HG02642 (cell line): Measurements from ENCODE around the gene IBTK.
A peak's percentile ranks its signal among the peaks of the same experiment; 100 is the strongest.
"Not testable (repeated sequence)": the region's sequence is repeated elsewhere in the genome, so short reads cannot be mapped to it uniquely, and the experiment has no call there.

Source experiments
- ATAC-seq: cut with Tn5 transposase; IDR thresholded peaks from one replicate; pipeline ENCODE4 v1.9.1; 2021; ENCODE audit warnings: mild to moderate bottlenecking; ENCODE audit not compliant: unreplicated experiment, poor library complexity

Gene IBTK

GRCh38 chr6:82179415-82179814, 68.1 kb downstream of the IBTK start:
- ATAC-seq = no peak

GRCh38 chr6:82178759-82179112, 68.8 kb downstream of the IBTK start:
- no peak for ATAC-seq

- no peak for ATAC-seq
Observed at GRCh38 chr6:82178077-82178758, 69.3 kb downstream of the IBTK start.

DNA sequence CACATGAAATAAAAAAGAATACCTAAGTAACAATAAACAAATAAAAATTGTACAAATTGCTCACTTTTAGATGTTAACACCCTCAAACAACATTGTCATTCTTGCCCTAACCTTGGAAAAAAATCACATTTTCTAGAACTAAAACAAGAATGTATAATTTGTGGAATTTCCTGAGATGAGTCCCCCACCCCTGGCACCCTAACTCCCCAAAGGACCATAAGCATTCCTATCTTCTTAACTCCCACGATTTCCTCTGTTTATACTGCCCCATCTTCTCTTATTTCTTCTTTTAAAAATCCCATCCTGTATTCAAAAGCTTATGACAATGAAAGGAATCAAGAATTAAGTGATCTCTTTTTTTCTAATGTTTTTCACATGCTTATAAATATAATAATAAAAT, 70.9 kb downstream of the IBTK start:
- no peak for ATAC-seq

GRCh38 chr6:82172594-82172993, 75.0 kb downstream of the IBTK start:
- no peak for ATAC-seq

DNA sequence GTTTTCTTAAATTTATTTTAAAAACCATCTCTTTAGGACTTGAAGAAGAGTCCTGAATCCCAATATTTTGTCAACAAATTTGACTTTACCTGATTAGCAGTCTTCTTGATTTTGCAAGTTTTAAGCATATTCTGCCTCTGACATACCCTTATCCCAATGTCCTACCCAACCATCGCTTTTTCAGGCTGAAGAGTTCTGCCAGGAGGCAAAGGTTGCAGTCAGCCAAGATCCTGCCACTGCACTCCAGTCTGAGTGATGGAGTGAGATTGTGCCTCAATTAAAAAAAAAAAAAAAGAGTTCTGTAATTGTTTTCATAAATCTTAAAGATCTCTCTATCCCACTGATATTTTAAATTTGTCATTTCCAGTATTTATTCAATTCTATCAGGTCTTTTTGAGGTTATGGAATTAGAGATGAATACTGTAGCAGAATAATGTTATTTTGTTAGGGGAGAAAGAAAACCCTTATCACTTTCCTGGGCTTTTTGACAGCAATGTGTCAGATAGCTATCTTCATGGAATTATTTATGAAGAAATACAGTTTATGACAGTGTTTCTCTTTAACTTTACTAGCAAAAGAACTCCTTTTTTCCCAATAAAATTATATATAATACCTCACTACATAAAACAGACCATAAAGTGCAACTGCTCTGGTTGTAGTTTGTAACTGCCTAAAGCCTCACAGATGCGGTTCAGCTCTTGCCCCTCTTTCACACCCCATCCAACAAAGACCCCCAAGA, 78.2 kb downstream of the IBTK start:
- no peak for ATAC-seq

- ATAC-seq = no peak
Observed at GRCh38 chr6:82166493-82166892, 81.1 kb downstream of the IBTK start.

DNA sequence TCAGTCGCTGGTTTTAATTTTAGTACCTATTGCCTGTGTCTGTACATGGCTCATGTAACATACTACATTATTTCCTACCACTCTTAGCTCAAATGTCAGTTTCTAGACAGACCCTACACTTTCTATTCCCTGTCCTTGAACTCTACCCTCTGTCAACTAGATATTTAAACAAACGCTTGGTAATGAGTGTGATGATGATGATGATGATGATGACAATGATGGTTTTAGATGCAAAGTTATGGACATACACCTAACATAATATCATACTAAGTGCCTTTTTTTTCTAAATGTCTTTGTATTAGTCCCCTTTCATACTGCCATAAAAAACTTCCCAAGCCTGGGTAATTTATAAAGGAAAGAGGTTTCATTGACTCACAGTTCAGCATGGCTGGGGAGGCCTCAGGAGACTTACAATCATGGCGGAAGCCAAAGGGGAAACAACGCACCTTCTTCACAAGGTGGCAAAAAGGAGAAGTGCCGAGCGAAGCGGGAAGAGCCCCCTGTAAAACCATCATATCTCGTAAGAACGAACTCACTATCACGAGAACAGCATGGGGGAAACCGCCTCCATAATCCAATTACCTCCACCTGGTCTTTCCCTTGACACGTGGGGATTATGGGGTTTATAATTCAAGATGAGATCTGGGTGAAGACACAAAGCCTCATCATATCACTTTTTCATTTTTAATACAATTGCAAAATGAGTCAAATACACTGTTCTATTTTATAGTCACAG, 87.1 kb downstream of the IBTK start:
- no peak for ATAC-seq

DNA sequence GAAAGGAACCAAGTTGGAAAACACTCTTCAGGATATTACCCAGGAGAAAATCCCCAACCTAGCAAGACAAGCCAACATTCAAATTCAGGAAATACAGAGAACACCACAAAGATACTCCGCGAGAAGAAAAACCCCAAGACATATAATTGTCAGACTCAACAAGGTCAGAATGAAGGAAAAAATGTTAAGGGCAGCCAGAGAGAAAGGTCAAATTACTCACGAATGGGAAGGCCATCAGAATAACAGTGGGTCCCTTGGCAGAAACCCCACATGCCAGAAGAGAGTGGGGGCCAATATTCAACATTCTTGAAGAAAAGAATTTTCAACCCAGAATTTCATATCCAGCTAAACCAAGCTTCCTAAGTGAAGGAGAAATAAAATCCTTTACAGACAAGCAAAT, 94.8 kb downstream of the IBTK start:
- ATAC-seq = not testable (repeated sequence)

GRCh38 chr6:82151147-82151546, 96.4 kb downstream of the IBTK start:
- ATAC-seq = not testable (repeated sequence)

- no peak for ATAC-seq
Observed at GRCh38 chr6:82145926-82146452, 101.6 kb downstream of the IBTK start.

DNA sequence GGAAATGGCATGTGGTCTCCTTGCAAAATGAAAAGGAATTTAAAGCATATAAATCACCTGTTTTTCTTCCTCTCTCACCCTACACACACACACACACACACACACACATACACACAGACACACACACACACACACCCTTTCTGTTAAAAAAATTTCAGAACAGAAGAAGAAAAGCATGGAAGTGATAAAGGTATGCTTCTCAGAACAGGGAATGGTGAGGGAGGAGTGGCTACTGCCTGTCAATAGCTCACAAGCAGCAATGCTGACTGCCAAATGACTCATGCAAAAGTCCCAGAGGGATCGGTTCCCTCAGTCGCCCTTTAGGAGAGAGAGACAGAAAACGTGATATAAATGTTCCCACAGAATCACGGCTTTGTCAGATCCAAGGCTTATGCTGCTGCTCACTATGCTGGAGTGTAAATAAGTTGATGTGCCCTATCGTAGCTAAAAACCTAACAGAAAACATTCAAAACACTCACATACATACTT, 102.6 kb downstream of the IBTK start:
- ATAC-seq = no peak

DNA sequence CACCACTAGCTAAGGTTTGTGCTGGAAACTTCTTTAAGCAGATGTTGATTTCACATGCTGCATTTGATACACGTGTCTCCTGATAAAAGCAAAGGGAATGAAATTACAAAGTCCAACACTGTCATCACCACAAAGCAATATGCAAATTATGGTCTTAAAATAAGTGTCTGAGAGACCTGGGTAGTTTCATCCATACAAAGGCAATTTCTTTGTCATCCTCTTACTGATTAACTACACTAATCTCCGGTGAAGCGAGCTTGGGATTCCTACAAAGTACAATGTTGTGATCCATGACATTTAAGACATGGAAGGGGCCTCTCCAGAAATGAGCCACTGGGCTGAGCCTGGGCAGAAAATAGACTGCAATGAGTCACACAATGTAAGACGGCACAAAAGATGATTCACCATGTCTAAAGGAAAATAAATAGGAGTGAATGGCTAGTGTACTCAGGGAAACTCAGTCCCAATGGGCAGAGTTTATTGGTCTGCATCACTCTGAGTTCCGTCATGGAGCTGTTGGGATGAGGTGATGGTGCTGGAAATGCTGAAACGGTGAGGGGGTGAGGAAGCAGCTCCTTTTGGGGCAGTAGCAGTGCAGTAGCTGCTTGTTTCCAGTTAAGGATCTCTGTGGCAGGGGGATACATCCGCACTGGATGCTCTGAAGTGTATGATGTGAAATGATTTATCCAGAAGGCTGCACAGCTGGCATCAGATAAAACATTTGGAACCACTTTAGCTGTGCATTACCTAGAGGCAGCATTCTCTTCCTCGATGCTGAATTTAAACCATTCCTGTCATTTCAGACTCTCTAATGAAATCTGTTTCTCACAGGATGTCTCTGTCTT, 103.3 kb downstream of the IBTK start:
- peak; percentile 91 for ATAC-seq

DNA sequence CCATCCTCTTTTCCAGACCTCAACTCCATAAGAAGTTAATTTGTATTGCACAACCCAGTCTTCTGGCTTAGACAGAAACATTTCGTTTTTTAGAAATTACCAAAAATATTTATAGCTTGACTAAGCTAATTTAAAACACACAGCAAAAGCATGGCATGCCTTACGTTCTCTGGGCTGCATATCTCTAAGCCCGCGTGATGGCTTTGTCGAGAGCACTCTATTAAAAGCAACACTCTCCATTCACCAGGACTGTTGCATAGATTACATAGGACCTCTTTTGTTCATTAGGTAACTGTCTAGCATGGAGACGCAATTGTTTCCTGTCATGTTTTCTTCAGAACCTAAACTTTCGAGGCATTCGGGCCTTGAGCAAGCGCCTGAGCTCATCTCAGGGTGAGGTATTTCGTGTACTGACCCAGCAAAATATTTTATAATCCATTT, 104.5 kb downstream of the IBTK start:
- ATAC-seq = no peak

DNA sequence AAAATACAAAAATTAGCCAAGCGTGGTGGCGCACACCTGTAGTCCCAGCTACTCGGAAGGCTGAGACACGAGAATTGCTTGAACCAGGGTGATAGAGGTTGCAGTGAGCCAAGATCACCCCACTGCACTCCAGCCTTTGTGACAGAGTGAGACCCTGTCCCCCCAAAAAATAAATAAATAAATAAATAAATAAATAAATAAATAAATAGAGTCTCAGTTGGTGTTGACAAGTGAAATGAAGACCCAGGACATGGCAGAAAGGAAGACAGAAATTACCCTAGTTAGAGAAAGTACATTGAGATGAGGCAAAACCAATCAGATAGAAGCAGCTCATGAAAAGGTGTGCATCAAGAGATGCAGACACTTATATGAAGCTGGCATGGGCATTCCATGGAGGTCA, 105.0 kb downstream of the IBTK start:
- ATAC-seq = no peak

GRCh38 chr6:82138075-82138791, 109.3 kb downstream of the IBTK start:
- no peak for ATAC-seq

DNA sequence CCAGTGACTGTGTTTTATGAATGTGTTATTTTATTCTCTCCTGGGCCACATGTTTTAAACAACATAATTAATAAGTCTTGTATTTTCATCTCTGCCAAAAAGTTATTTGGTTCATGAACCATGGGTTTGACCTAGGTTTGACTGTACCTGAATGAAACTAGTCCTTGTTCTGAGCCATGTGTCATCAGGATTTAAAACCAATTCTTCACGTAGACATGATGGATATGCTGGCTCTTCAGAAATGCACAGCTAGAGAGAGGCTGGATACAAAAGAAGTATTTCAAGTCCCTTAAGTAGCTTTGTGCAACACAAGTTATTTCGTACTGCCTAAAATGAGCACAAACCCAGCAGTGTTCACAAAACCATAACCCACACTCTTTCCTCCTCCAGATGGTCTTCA, 116.1 kb downstream of the IBTK start:
- ATAC-seq = no peak

- ATAC-seq = no peak
Observed at GRCh38 chr6:82129797-82130196, 117.7 kb downstream of the IBTK start.

DNA sequence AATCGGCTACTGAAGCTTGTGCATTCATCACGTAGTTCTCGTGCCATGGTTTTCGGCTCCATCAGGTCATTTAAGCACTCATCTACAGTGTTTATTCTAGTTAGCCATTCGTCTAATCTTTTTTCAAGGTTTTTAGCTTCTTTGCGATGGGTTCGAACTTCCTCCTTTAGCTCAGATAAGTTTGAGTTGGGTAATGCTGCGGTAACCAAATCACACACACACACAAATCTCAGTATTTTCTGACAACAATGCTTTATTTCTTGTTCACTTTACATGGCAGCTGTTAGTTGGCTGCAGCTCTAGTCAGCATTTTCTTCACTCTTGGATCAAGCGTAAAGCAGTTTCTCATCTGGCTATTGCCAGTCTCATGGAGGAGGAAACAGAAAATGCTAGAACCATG, 118.6 kb downstream of the IBTK start:
- ATAC-seq = not testable (repeated sequence)
